GM12892 (cell line): ENCODE results near the gene CRYBB1.

ENCODE experiments used
- POLR2A ChIP-seq: IDR thresholded peaks from 2 replicates; pipeline ENCODE4 v1.6.1; 2011; ENCODE audit warnings: low read depth, low read length, control low read depth
- POLR2AphosphoS5 ChIP-seq: IDR thresholded peaks from 2 replicates; pipeline ENCODE4 v1.6.1; 2011; ENCODE audit warnings: low read depth, low read length, control low read depth
- TAF1 ChIP-seq: IDR thresholded peaks from 2 replicates; pipeline ENCODE4 v1.6.1; 2011; ENCODE audit warnings: low read depth, mild to moderate bottlenecking, control low read depth, low read length, borderline replicate concordance

DNA sequence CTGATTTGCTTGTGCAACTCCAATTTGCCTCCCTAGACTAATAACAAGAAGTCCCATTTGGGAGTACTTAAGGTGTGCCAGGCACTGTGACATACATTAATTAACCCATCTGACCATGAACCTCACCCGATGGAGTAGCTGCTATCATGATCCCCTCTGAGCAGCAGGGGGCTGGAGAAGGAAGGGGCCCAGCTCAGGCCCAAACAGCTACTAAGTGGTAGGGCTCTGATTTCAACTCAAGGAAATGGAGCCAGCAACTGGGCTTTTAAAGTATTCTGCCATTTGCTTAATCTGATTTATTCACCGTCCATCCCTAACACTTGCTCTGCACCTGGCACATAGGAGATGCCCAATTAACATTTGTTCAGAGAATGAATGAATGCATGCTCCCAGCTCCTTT, 1.2 kb downstream of the CRYBB1 start:
- no peak for TF ChIP-seq POLR2AphosphoS5
- TF ChIP-seq TAF1, result no peak
- TF ChIP-seq POLR2A, result no peak
